ENCODE data around the gene TRABD2A. TPM values are rescaled to one million over a fixed set of nuclear protein-coding genes. Genes with fewer than 3 reads are reported as not detected.
A peak's percentile ranks its signal among the peaks of the same experiment; 100 is the strongest.

Gene TRABD2A
- total and polyA plus RNA-seq, 2 of the 13 experiments (the other 11 are each of a cell fraction or from before 2014, with no cell fraction given), result 0.15 TPM; not detected in 1

- TF ChIP-seq THAP7 (CRISPR knock-in tag; IDR thresholded peaks at IDR 0.05) (0 out of 2 replicates have a peak, but pooled peaks have one; percentile 78), ZNF343 (CRISPR knock-in tag; IDR thresholded peaks at IDR 0.05) (peak; percentile 95), ZBTB26 (CRISPR knock-in tag; IDR thresholded peaks at IDR 0.05; ENCODE audit: borderline replicate concordance) (0 out of 2 replicates have a peak, but pooled peaks have one; percentile 48), LBX2 (CRISPR knock-in tag; IDR thresholded peaks at IDR 0.05; ENCODE audit: borderline replicate concordance) (peak; percentile 23; the same call in 1 of the 2 replicates), ZNF124 (CRISPR knock-in tag; IDR thresholded peaks at IDR 0.05) (peak; percentile 99), SPEN (CRISPR knock-in tag; IDR thresholded peaks at IDR 0.05; ENCODE audit: low read depth) (peak; percentile 92), IRF1 (CRISPR knock-in tag; IDR thresholded peaks at IDR 0.05; ENCODE audit: low read depth) (peak; percentile 94), PITX1 (CRISPR knock-in tag; IDR thresholded peaks at IDR 0.05) (peak; percentile 81), ZNF260 (CRISPR knock-in tag; IDR thresholded peaks at IDR 0.05; ENCODE audit: borderline replicate concordance, low read depth) (no peak), ETV6 (CRISPR knock-in tag; conservative IDR thresholded peaks at IDR 0.05) (peak; percentile 86), PRDM4 (CRISPR knock-in tag; IDR thresholded peaks at IDR 0.05; ENCODE audit: borderline replicate concordance) (no peak), ZNF264 (CRISPR knock-in tag; IDR thresholded peaks at IDR 0.05) (peak; percentile 88; the same call in 1 of the 2 replicates), NR2F6 (IDR thresholded peaks at IDR 0.05) (peak; percentile 74), NR2F6 (CRISPR knock-in tag; IDR thresholded peaks at IDR 0.05) (peak; percentile 91), ZNF383 (CRISPR knock-in tag; IDR thresholded peaks at IDR 0.05; ENCODE audit: borderline replicate concordance) (peak; percentile 90; the same call in 1 of the 2 replicates), ZFP36L2 (CRISPR knock-in tag; IDR thresholded peaks at IDR 0.05) (no peak), PHF20 (CRISPR knock-in tag; IDR thresholded peaks at IDR 0.05) (peak; percentile 30; the same call in 1 of the 2 replicates), PAX8 (CRISPR knock-in tag; IDR thresholded peaks at IDR 0.05; ENCODE audit: borderline replicate concordance) (peak; percentile 91; the same call in 1 of the 2 replicates), ZSCAN20 (CRISPR knock-in tag; IDR thresholded peaks at IDR 0.05; ENCODE audit: borderline replicate concordance) (peak; percentile 91), ZNF513 (CRISPR knock-in tag; conservative IDR thresholded peaks at IDR 0.05) (no peak; the same call in 1 of the 2 replicates), ZNF253 (CRISPR knock-in tag; IDR thresholded peaks at IDR 0.05; ENCODE audit: borderline replicate concordance) (0 out of 2 replicates have a peak, but pooled peaks have one; percentile 37), HMGA1 (CRISPR knock-in tag; conservative IDR thresholded peaks at IDR 0.05) (no peak), MAFK (conservative IDR thresholded peaks at IDR 0.05 in 1 of 2, IDR thresholded peaks at IDR 0.05 in 1 of 2; ENCODE audit: low read length in 2 of 2) (peak; percentile 12 to 30; a peak in 3 of 4 replicates)
Measured at GRCh38 chr2:84925724-84926376, 45.0 kb upstream of the TRABD2A start (continued).
